HK-2 (cell line): ENCODE measurements around the gene COX11.

Experiments
- DNase-seq: peaks from one replicate; pipeline ENCODE4 v3.0.0-alpha.2; 2018; ENCODE audit not compliant: unreplicated experiment

Gene COX11

GRCh38 chr17:54968262-54968987 lies at the start of gene COX11, which contains the start of gene STXBP4:
Gene COX11, minus strand, starts transcription at chr17:54968654. Its CDS starts 8 bp downstream, at chr17:54968646.
Gene STXBP4, plus strand, starts transcription at chr17:54968765. Its CDS starts 17,455 bp downstream, at chr17:54986220.
- peak; percentile 96 for DNase-seq

GRCh38 chr17:55005520-55005919 lies 37.1 kb upstream of the COX11 start:
- no peak for DNase-seq

GRCh38 chr17:55004484-55004883 lies 36.0 kb upstream of the COX11 start:
- no peak for DNase-seq

- no peak for DNase-seq
Measured at GRCh38 chr17:55002458-55002857, 34.0 kb upstream of the COX11 start.

- DNase-seq: no peak
Measured at GRCh38 chr17:54996441-54996840, 28.0 kb upstream of the COX11 start.

GRCh38 chr17:54992797-54993639 lies 24.6 kb upstream of the COX11 start:
- DNase-seq: no peak

- no peak for DNase-seq
Measured at GRCh38 chr17:54991567-54991966, 23.1 kb upstream of the COX11 start.

- no peak for DNase-seq
Measured at GRCh38 chr17:54990118-54990517, 21.7 kb upstream of the COX11 start.

GRCh38 chr17:54985476-54985875 lies 17.0 kb upstream of the COX11 start:
- DNase-seq: no peak

GRCh38 chr17:54983260-54983659 lies 14.8 kb upstream of the COX11 start:
- no peak for DNase-seq

- DNase-seq: no peak
Measured at GRCh38 chr17:54982399-54982798, 13.9 kb upstream of the COX11 start.

GRCh38 chr17:54980375-54980774 lies 11.9 kb upstream of the COX11 start:
- DNase-seq: no peak

- no peak for DNase-seq
Measured at GRCh38 chr17:54979657-54980056, 11.2 kb upstream of the COX11 start.

- DNase-seq: no peak
Measured at GRCh38 chr17:54977744-54978143, 9.3 kb upstream of the COX11 start.

- DNase-seq: no peak
Measured at GRCh38 chr17:54976316-54976715, 7.9 kb upstream of the COX11 start.

GRCh38 chr17:54974759-54975158 lies 6.3 kb upstream of the COX11 start:
- no peak for DNase-seq

GRCh38 chr17:54972406-54973138 lies 4.1 kb upstream of the COX11 start:
- no peak for DNase-seq

- DNase-seq: no peak
Measured at GRCh38 chr17:54971901-54972300, 3.4 kb upstream of the COX11 start.

- no peak for DNase-seq
Measured at GRCh38 chr17:54971147-54971546, 2.7 kb upstream of the COX11 start.

- DNase-seq: no peak
Measured at GRCh38 chr17:54969658-54970572, 1.5 kb upstream of the COX11 start.

- DNase-seq: no peak
Measured at GRCh38 chr17:54968988-54969332, 506 bp upstream of the COX11 start.
